Endothelial cell of umbilical vein (primary cell): ENCODE measurements around the gene PLEKHM2. TPM values are rescaled to one million over a fixed set of nuclear protein-coding genes. Genes with fewer than 3 reads are reported as not detected.
A peak's percentile ranks its signal among the peaks of the same experiment; 100 is the strongest.

Experiments
- Bru-seq: library from RNA; stranded (reverse); fragments of 400-500 nt; gene quantifications from one replicate; lab custom pipeline; 2021; lab: Mats Ljungman, UMichigan
- BruChase-seq, 2 experiments: library from RNA; stranded (reverse); fragments of 400-500 nt; gene quantifications; one replicate each; lab custom pipeline; 2021; lab: Mats Ljungman, UMichigan
- BruUV-seq: library from RNA; stranded (reverse); fragments of 400-500 nt; replicated peaks from 2 replicates; lab custom pipeline; 2021; lab: Mats Ljungman, UMichigan
- CTCF ChIA-PET: fragments of 300-600, 350-600 bp; sonication (Branson Sonifier 250); formaldehyde crosslinking; loops from one replicate; lab custom pipeline; 2021; ENCODE audit warnings: antibody characterized with exemption, inconsistent platforms; lab: Charles Lee
- POLR2A ChIA-PET: fragments of 300-600, 350-600 bp; sonication (Branson Sonifier 250); formaldehyde crosslinking; loops from one replicate; lab custom pipeline; 2021; ENCODE audit warnings: antibody characterized with exemption, inconsistent platforms; lab: Charles Lee
- DNase-seq: peaks from one replicate; pipeline ENCODE4 v3.0.0-alpha.2; 2011; ENCODE audit warnings: low read depth, low spot score
- FAIRE-seq: peaks from 2 replicates; lab custom pipeline; 2011; peaks lifted over from hg19 to GRCh38; lab: Jason Lieb, UNC
- H2AFZ ChIP-seq: 2 replicates; pipeline ENCODE4 v1.6.0; 2012; ENCODE audit warnings: low read depth, low read length, control low read depth, inconsistent platforms
- H3K27ac ChIP-seq: 2 replicates; pipeline ENCODE4 v1.5.1; 2011; ENCODE audit warnings: low read depth, mild to moderate bottlenecking, control low read depth, low read length, moderate library complexity; ENCODE audit not compliant: insufficient read depth
- H3K27me3 ChIP-seq, 2 experiments: 2 replicates each; pipeline versions ENCODE4 v1.6.0 to v1.6.1; 2011; ENCODE audit warnings: low read length in 2 of 2, mixed read lengths in 1 of 2; ENCODE audit not compliant: control insufficient read depth in 2 of 2, insufficient read depth in 2 of 2
- H3K36me3 ChIP-seq, 2 experiments: 2 replicates in 1 of 2; 3 replicates in 1 of 2; pipeline ENCODE4 v1.5.1; 2011; ENCODE audit warnings: low read length in 2 of 2, mild to moderate bottlenecking in 1 of 2, moderate library complexity in 1 of 2; ENCODE audit not compliant: control insufficient read depth in 2 of 2, insufficient read depth in 2 of 2; ENCODE audit errors: extremely low read depth in 1 of 2
- H3K4me1 ChIP-seq: 3 replicates; pipeline ENCODE4 v1.5.1; 2011; ENCODE audit warnings: mild to moderate bottlenecking, low read length; ENCODE audit not compliant: control insufficient read depth, insufficient read depth; ENCODE audit errors: extremely low read depth
- H3K4me2 ChIP-seq: 2 replicates; pipeline ENCODE4 v1.6.1; 2011; ENCODE audit warnings: low read length, control low read depth, mixed read lengths; ENCODE audit not compliant: insufficient read depth
- H3K4me3 ChIP-seq, 3 experiments: fragments of 200-600 bp in 1 of 3; sonication (generic), shearing (Covaris generic) in 1 of 3; replicated peaks in 1 of 3; 2 replicates each; pipeline ENCODE4 v1.5.1; 2011 to 2016; ENCODE audit warnings: control low read depth in 3 of 3, low read length in 3 of 3, mild to moderate bottlenecking in 2 of 3, inconsistent platforms in 1 of 3, low read depth in 1 of 3, moderate library complexity in 1 of 3; ENCODE audit not compliant: insufficient read depth in 1 of 3
- H3K79me2 ChIP-seq: 2 replicates; pipeline ENCODE4 v1.6.0; 2012; ENCODE audit warnings: low read length, inconsistent platforms; ENCODE audit not compliant: control insufficient read depth, insufficient read depth
- H3K9ac ChIP-seq: replicated peaks from 2 replicates; pipeline ENCODE3; 2011; ENCODE audit warnings: low read length, control low read depth; ENCODE audit not compliant: insufficient read depth; ENCODE audit errors: extremely low read depth
- H3K9me1 ChIP-seq: replicated peaks from 3 replicates; pipeline ENCODE4 v1.6.0; 2011; ENCODE audit warnings: mild to moderate bottlenecking, low read length; ENCODE audit not compliant: control insufficient read depth, insufficient read depth; ENCODE audit errors: extremely low read depth
- H3K9me3 ChIP-seq: replicated peaks from 2 replicates; pipeline ENCODE4 v1.5.1; 2012; ENCODE audit warnings: low read length, inconsistent platforms; ENCODE audit not compliant: control insufficient read depth, insufficient read depth
- H4K20me1 ChIP-seq: replicated peaks from 2 replicates; pipeline ENCODE3; 2011; ENCODE audit warnings: mild to moderate bottlenecking, low read length; ENCODE audit not compliant: control insufficient read depth, insufficient read depth; ENCODE audit errors: extremely low read depth
- CTCF ChIP-seq, 2 donors: IDR thresholded peaks; 1 replicate in 1 of 2; 2 replicates in 1 of 2; pipeline ENCODE4 v1.5.1; 2011; ENCODE audit warnings: low read length in 2 of 2, mild to moderate bottlenecking in 2 of 2, moderate library complexity in 2 of 2, control low read depth in 1 of 2, inconsistent platforms in 1 of 2, low read depth in 1 of 2; ENCODE audit not compliant: insufficient read depth in 1 of 2; ENCODE audit errors: extremely low read depth in 1 of 2
- FOS ChIP-seq: IDR thresholded peaks from 2 replicates; pipeline ENCODE4 v1.6.1; 2011; ENCODE audit warnings: mild to moderate bottlenecking, low read length, moderate library complexity, borderline replicate concordance; ENCODE audit not compliant: insufficient read depth
- JUN ChIP-seq: IDR thresholded peaks from 2 replicates; pipeline ENCODE4 v1.6.1; 2011; ENCODE audit warnings: borderline replicate concordance, low read depth; ENCODE audit not compliant: insufficient read length, insufficient read depth
- MAX ChIP-seq: IDR thresholded peaks from 2 replicates; pipeline ENCODE4 v1.6.1; 2011; ENCODE audit not compliant: insufficient read depth, insufficient read length
- MYC ChIP-seq: IDR thresholded peaks from one replicate; pipeline ENCODE4 v1.6.1; 2011; ENCODE audit warnings: mild to moderate bottlenecking, low read depth, low read length
- POLR2A ChIP-seq: IDR thresholded peaks from 2 replicates; pipeline ENCODE4 v1.6.1; 2012; ENCODE audit warnings: low read depth, mild to moderate bottlenecking, control low read depth, low read length
- POLR2AphosphoS5 ChIP-seq: IDR thresholded peaks from 2 replicates; pipeline ENCODE4 v1.6.1; 2012; ENCODE audit warnings: low read depth, mild to moderate bottlenecking, control low read depth, low read length, moderate library complexity; ENCODE audit not compliant: insufficient read depth
- dilution Hi-C: fragments of 300-500 bp; cut with MboI; formaldehyde crosslinking; loops from one replicate; pipeline ENCODE4 v1.15.0; 2019; ENCODE audit warnings: low sequenced_read_pairs; ENCODE audit not compliant: extremely low pct_ligation_motif_present
- intact Hi-C: fragments of 100-400 bp; cut with micrococcal nuclease; formaldehyde crosslinking; loops from one replicate; pipeline ENCODE4 v1.10.0; 2022
- long read RNA-seq: library from polyadenylated mRNA; stranded (forward); transcript quantifications from one replicate; pipeline ENCODE4 v2.0.0, GENCODE V29; 2021
- polyA minus RNA-seq, 3 experiments: library from RNA; depleted of rRNA, polyadenylated mRNA; stranded (reverse); fragments of >200 nt; gene quantifications; 1 replicate in 1 of 3; 2 replicates in 2 of 3; pipeline ENCODE4 v1.2.3, GENCODE V29; 2011
- polyA plus RNA-seq, 4 experiments: library from polyadenylated mRNA; depleted of rRNA in 3 of 4; stranded (reverse) in 3 of 4; unstranded in 1 of 4; fragments of >200 nt; gene quantifications; 2 replicates each; pipeline versions ENCODE4 v1.2.1 to v1.2.3, GENCODE V29; 2011 to 2012; ENCODE audit warnings: missing spikeins in 1 of 4
- total RNA-seq: library from RNA; stranded (reverse); gene quantifications from 2 replicates; pipeline ENCODE4 v1.2.3, GENCODE V29; 2021

PLEKHM2 gene
- 67.5 and 71.5 TPM in 2 replicates for total RNA-seq
- 59.1 and 60.6 TPM in 2 replicates for polyA plus RNA-seq
- polyA plus RNA-seq (2011; cell fraction: cytosol; rRNA removed) = 49.3 and 57.8 TPM in 2 replicates
- polyA plus RNA-seq (2011; cell fraction: nucleus; rRNA removed) = 97.8 and 120 TPM in 2 replicates
- 40.8 and 41.2 TPM in 2 replicates for polyA plus RNA-seq (2012)
- 42.4 and 49.8 TPM in 2 replicates for polyA minus RNA-seq
- polyA minus RNA-seq (2011; cell fraction: cytosol; rRNA and poly(A)+ RNA removed) = 39.8 TPM
- polyA minus RNA-seq (2011; cell fraction: nucleus; rRNA and poly(A)+ RNA removed) = 22.8 and 29.7 TPM in 2 replicates
- percentile 65 among the genes with signal in this experiment for Bru-seq, nascent RNA
- BruChase-seq, experiment 1, labeled RNA remaining after a 6-hour chase = percentile 78 among the genes with signal in this experiment
- percentile 70 among the genes with signal in this experiment for BruChase-seq, experiment 2, labeled RNA remaining after a 2-hour chase
- long read RNA-seq, full-length matches to known transcripts = 16 of 70 reads
- long read RNA-seq, partial matches to known transcripts = 26 of 70 reads
- long read RNA-seq, other reads (novel, unspliced or antisense) = 28 of 70 reads

GRCh38 chr1:15684042-15684461 is at the start of gene PLEKHM2:
Gene PLEKHM2 (plus strand): TSS chr1:15684320. CDS start chr1:15684559, 239 bp downstream.
- CTCF ChIA-PET = no interaction called here
- no peak for FAIRE-seq

GRCh38 chr1:15636436-15636835 is 47.7 kb upstream of the PLEKHM2 start:
- H3K79me2 ChIP-seq = no peaks in the 10 kb centered on the region
- no peaks in the 10 kb centered on the region for H3K9me1 ChIP-seq
- BruUV-seq = no TSS peak
- DNase-seq (no peak), FAIRE-seq (no peak)
- H3K9me3 ChIP-seq = no peaks in the 10 kb centered on the region
- H2AFZ ChIP-seq = no peak overlapping the region
- POLR2A ChIA-PET = no interaction called here
- H3K4me1 ChIP-seq = peaks cover 5% of the 10 kb centered on the region
- intact Hi-C loops = no loop called here
- H3K9ac ChIP-seq = no peak overlapping the region
- no peak overlapping the region for H3K4me2 ChIP-seq
- H3K27me3 ChIP-seq = no peaks in the 10 kb centered on the region
- TF ChIP-seq MAX = no peak
- no peak for TF ChIP-seq CTCF (IDR thresholded peaks at IDR 0.05; ENCODE audit: extremely low read depth in 1 of 2, insufficient read depth in 1 of 2, low read depth in 1 of 2, low read length in 2 of 2)
- dilution Hi-C loops = no loop called here
- H3K4me3 ChIP-seq = no peak overlapping the region
- peaks cover 14 to 22% of the 10 kb centered on the region in 2 experiments for H3K36me3 ChIP-seq
- CTCF ChIA-PET = no interaction called here
- H3K27ac ChIP-seq = no peak overlapping the region
- no peaks in the 10 kb centered on the region for H4K20me1 ChIP-seq

More at GRCh38 chr1:15684042-15684461, at the start of gene PLEKHM2:
- TF ChIP-seq JUN (no peak), FOS (no peak), MYC (no peak), POLR2AphosphoS5 (peak; percentile 86), POLR2A (peak; percentile 83)
- peaks cover 7% of the 10 kb centered on the region for H3K4me1 ChIP-seq
- peak within 1 kb of the TSS; percentile 92 for H3K27ac ChIP-seq
- intact Hi-C loops = loop anchor here (1.0 to 2.0 kb wide), 2 partner anchors 67 to 77 kb away; partner anchors contain the start of gene DDI2
- peak within 1 kb of the TSS; percentile 85 for H2AFZ ChIP-seq
- no peaks in the 10 kb centered on the region for H3K36me3 ChIP-seq
- H3K9ac ChIP-seq = peak within 1 kb of the TSS; percentile 94
- no peak for DNase-seq
- dilution Hi-C loops = no loop called here
- peak within 1 kb of the TSS; percentile 61 to 87 (median 73) for H3K4me3 ChIP-seq
- no peaks in the 10 kb centered on the region for H3K9me3 ChIP-seq
- no peaks in the 10 kb centered on the region for H3K27me3 ChIP-seq
- peak within 1 kb of the TSS; percentile 79 for H3K4me2 ChIP-seq
- no peaks in the 10 kb centered on the region for H4K20me1 ChIP-seq
- POLR2A ChIA-PET = no interaction called here
- H3K79me2 ChIP-seq = peaks cover 41% of the 10 kb centered on the region
- no TSS peak for BruUV-seq
- H3K9me1 ChIP-seq = no peaks in the 10 kb centered on the region
